Natural killer cell (primary cell): Measurements from ENCODE around the gene PSMC3IP. TPM values are rescaled to one million over a fixed set of nuclear protein-coding genes. Genes with fewer than 3 reads are reported as not detected.
"Not testable (repeated sequence)": the region's sequence is repeated elsewhere in the genome, so short reads cannot be mapped to it uniquely, and the experiment has no call there.

ENCODE experiments used
- ATAC-seq, 3 donors: fragments of 150-1000 bp in 2 of 3; fragments of 200-7000 bp in 1 of 3; cut with Tn5 transposase; 1 replicate in 1 of 3; 2 replicates in 2 of 3; pipeline ENCODE4 v1.10.0; 2021; ENCODE audit warnings: mild to moderate bottlenecking in 2 of 3, moderate library complexity in 2 of 3
- DNase-seq, 2 donors: peaks; one replicate each; pipeline versions ENCODE4 v3.0.0 to v3.0.0-alpha.2; 2013 to 2021; ENCODE audit warnings: mixed read lengths in 1 of 2
- H3K27ac ChIP-seq: one replicate; pipeline ENCODE4 v1.5.1; 2013; ENCODE audit warnings: mild to moderate bottlenecking, low read length
- H3K27me3 ChIP-seq: one replicate; pipeline ENCODE4 v1.6.1; 2013; ENCODE audit warnings: low read length; ENCODE audit not compliant: control insufficient read depth, insufficient read depth
- H3K36me3 ChIP-seq: one replicate; pipeline ENCODE4 v1.6.1; 2013; ENCODE audit warnings: low read length; ENCODE audit not compliant: control insufficient read depth, insufficient read depth
- H3K4me1 ChIP-seq: one replicate; pipeline ENCODE4 v1.6.1; 2013; ENCODE audit warnings: low read length; ENCODE audit not compliant: control insufficient read depth, insufficient read depth
- H3K4me3 ChIP-seq: one replicate; pipeline ENCODE4 v1.5.1; 2013; ENCODE audit warnings: low read length
- H3K9me3 ChIP-seq: one replicate; pipeline ENCODE4 v1.6.1; 2013; ENCODE audit warnings: low read length; ENCODE audit not compliant: control insufficient read depth, insufficient read depth
- H3K27ac Mint-ChIP-seq, 2 donors: one replicate each; pipeline ENCODE4 v1.8.0; 2022; ENCODE audit warnings: mild to moderate bottlenecking in 2 of 2, mixed read lengths in 2 of 2, moderate library complexity in 1 of 2
- H3K27me3 Mint-ChIP-seq, 2 donors: one replicate each; pipeline ENCODE4 v1.8.0; 2022; ENCODE audit warnings: low read depth in 2 of 2, mixed read lengths in 2 of 2
- H3K36me3 Mint-ChIP-seq: one replicate; pipeline ENCODE4 v1.8.0; 2022; ENCODE audit warnings: mixed read lengths
- H3K4me1 Mint-ChIP-seq, 2 donors: one replicate each; pipeline ENCODE4 v1.8.0; 2022; ENCODE audit warnings: mixed read lengths in 2 of 2
- H3K4me3 Mint-ChIP-seq: one replicate; pipeline ENCODE4 v1.8.0; 2022; ENCODE audit warnings: mild to moderate bottlenecking, moderate library complexity, mixed read lengths
- H3K9me3 Mint-ChIP-seq, 2 donors: one replicate each; pipeline ENCODE4 v1.8.0; 2022; ENCODE audit warnings: mixed read lengths in 2 of 2
- CTCF ChIP-seq: fragments of 200-600 bp; IDR thresholded peaks from one replicate; pipeline ENCODE4 v1.8.0; 2022; ENCODE audit warnings: antibody characterized with exemption
- WGBS: methylation state at CpG from one replicate; pipeline ENCODE4 v1.1.7; 2013; ENCODE audit warnings: missing lambda C conversion rate; ENCODE audit not compliant: insufficient coverage; 5-methylcytosine and 5-hydroxymethylcytosine counted together
- intact Hi-C: fragments of 100-400 bp; cut with micrococcal nuclease; formaldehyde crosslinking; loops from one replicate; pipeline ENCODE4 v1.14.2; 2022
- total RNA-seq, 4 donors: library from RNA; stranded (reverse); fragments of 120-200 nt in 1 of 4; gene quantifications; one replicate each; pipeline versions ENCODE4 v1.2.3 to v1.2.4, GENCODE V29; 2013 to 2022

Gene PSMC3IP
- total RNA-seq, 3 donors from 2014 or later (not counting 1 experiment from before 2014, with no cell fraction given): 5.0 to 6.2 (median 5.7) TPM

GRCh38 chr17:42544874-42545283 lies 32.6 kb downstream of the PSMC3IP start:
- H3K4me3 Mint-ChIP-seq: no peak overlapping the region
- no peaks in the 10 kb centered on the region for H3K36me3 Mint-ChIP-seq
- no peaks in the 10 kb centered on the region for H3K9me3 Mint-ChIP-seq
- peaks cover 9 to 18% of the 10 kb centered on the region in 2 donors for H3K4me1 Mint-ChIP-seq
- no peak overlapping the region for H3K4me3 ChIP-seq
- no peaks in the 10 kb centered on the region for H3K9me3 ChIP-seq
- no peaks in the 10 kb centered on the region for H3K27me3 Mint-ChIP-seq
- TF ChIP-seq CTCF: no peak
- no peak overlapping the region for H3K27ac ChIP-seq
- 83% methylated on average over 8 of the region's 8 CpGs for WGBS
- H3K36me3 ChIP-seq: peaks cover 17% of the 10 kb centered on the region
- no peaks in the 10 kb centered on the region for H3K27me3 ChIP-seq
- H3K27ac Mint-ChIP-seq: no peak overlapping the region
- no peak for ATAC-seq
- H3K4me1 ChIP-seq: peaks cover 19% of the 10 kb centered on the region
- no peak for DNase-seq
- intact Hi-C loops: no loop called here

- Mint-ChIP-seq H3K9me3 (no peaks in the 10 kb centered on the region), H3K27ac (no peak overlapping the region), H3K27me3 (no peaks in the 10 kb centered on the region), H3K4me1 (peaks cover 0 to 13% of the 10 kb centered on the region in 2 donors), H3K4me3 (no peak overlapping the region), H3K36me3 (no peaks in the 10 kb centered on the region)
- peaks cover 12% of the 10 kb centered on the region for H3K4me1 ChIP-seq
- H3K9me3 ChIP-seq: no peaks in the 10 kb centered on the region
- ATAC-seq (no peak), DNase-seq (no peak)
- WGBS: 97% methylated on average over 39 of the region's 39 CpGs
- intact Hi-C loops: no loop called here
- H3K36me3 ChIP-seq: peaks cover 22% of the 10 kb centered on the region
- no peak overlapping the region for H3K27ac ChIP-seq
- no peak for TF ChIP-seq CTCF
- no peak overlapping the region for H3K4me3 ChIP-seq
- no peaks in the 10 kb centered on the region for H3K27me3 ChIP-seq
Observed at GRCh38 chr17:42543190-42544079, 34.1 kb downstream of the PSMC3IP start.

- ATAC-seq: no peak
Observed at GRCh38 chr17:42541041-42541833, 36.3 kb downstream of the PSMC3IP start.

GRCh38 chr17:42540558-42540957 lies 37.0 kb downstream of the PSMC3IP start:
- H3K27ac Mint-ChIP-seq, H3K9me3 Mint-ChIP-seq, H3K36me3 Mint-ChIP-seq, H3K9me3 ChIP-seq, H3K4me3 Mint-ChIP-seq, H3K27me3 ChIP-seq, H3K27me3 Mint-ChIP-seq, intact Hi-C loops, H3K27ac ChIP-seq, H3K4me3 ChIP-seq, DNase-seq, ATAC-seq: not testable (repeated sequence)
- peaks cover 10 to 32% of the 10 kb centered on the region in 2 donors for H3K4me1 Mint-ChIP-seq
- peaks cover 24% of the 10 kb centered on the region for H3K4me1 ChIP-seq
- 91% methylated on average over 4 of the region's 4 CpGs for WGBS
- H3K36me3 ChIP-seq: peaks cover 22% of the 10 kb centered on the region

More at GRCh38 chr17:42541041-42541833, 36.3 kb downstream of the PSMC3IP start:
- peaks cover 6 to 27% of the 10 kb centered on the region in 2 donors for H3K4me1 Mint-ChIP-seq
- H3K27ac ChIP-seq: no peak overlapping the region
- intact Hi-C loops: no loop called here
- no peaks in the 10 kb centered on the region for H3K9me3 Mint-ChIP-seq
- 75% methylated on average over 17 of the region's 17 CpGs for WGBS
- H3K4me1 ChIP-seq: peaks cover 20% of the 10 kb centered on the region
- no peak overlapping the region for H3K27ac Mint-ChIP-seq
- no peak overlapping the region for H3K4me3 ChIP-seq
- peaks cover 22% of the 10 kb centered on the region for H3K36me3 ChIP-seq
- no peaks in the 10 kb centered on the region for H3K9me3 ChIP-seq
- H3K4me3 Mint-ChIP-seq: no peak overlapping the region
- H3K36me3 Mint-ChIP-seq: no peaks in the 10 kb centered on the region
- H3K27me3 Mint-ChIP-seq: no peaks in the 10 kb centered on the region
- TF ChIP-seq CTCF: no peak
- no peaks in the 10 kb centered on the region for H3K27me3 ChIP-seq
- DNase-seq: peak in 1 of 2 donors; percentile 53
